GM23248 (cell line): ENCODE results near the gene ZSCAN22.

ENCODE experiments used
- EZH2 ChIP-seq: fragments of 200-600 bp; sonication (generic); IDR thresholded peaks from 2 replicates; pipeline ENCODE4 v1.6.1; 2018; ENCODE audit warnings: antibody characterized with exemption, mild to moderate bottlenecking; ENCODE audit not compliant: insufficient read depth, poor library complexity, severe bottlenecking
- EZH2phosphoT487 ChIP-seq: fragments of 200-600 bp; sonication (generic); IDR thresholded peaks from 2 replicates; pipeline ENCODE4 v1.6.1; 2018; ENCODE audit warnings: antibody characterized with exemption, moderate library complexity, mild to moderate bottlenecking, low read depth; ENCODE audit not compliant: insufficient read depth

DNA sequence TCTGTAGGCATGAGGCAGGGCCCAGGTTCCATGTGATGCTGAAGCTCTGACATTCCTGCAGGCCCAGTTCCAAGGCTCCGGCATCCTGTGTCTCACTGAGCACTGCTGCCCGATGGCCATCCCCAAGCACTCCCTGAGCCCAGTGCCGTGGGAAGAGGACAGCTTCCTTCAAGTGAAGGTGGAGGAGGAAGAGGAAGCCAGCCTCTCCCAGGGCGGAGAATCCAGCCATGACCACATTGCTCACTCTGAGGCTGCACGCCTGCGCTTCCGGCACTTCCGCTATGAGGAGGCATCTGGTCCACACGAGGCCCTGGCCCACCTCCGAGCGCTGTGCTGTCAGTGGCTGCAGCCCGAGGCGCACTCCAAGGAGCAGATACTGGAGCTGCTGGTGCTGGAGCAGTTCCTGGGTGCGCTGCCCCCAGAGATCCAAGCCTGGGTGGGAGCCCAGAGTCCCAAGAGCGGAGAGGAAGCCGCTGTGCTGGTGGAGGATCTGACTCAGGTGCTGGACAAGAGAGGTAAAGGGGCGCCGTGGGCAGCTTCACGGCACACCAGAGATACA is 8.0 kb downstream of the ZSCAN22 start:
- TF ChIP-seq EZH2phosphoT487, result no peak
- no peak for TF ChIP-seq EZH2
